Ishikawa (cell line): ENCODE results near the gene SLC49A4.

ENCODE experiments used
- CEBPB ChIP-seq: IDR thresholded peaks from 2 replicates; pipeline ENCODE4 v1.6.1; 2012
- RAD21 ChIP-seq: IDR thresholded peaks from 2 replicates; pipeline ENCODE4 v1.6.1; 2012; ENCODE audit warnings: low read depth
- TAF1 ChIP-seq: IDR thresholded peaks from 2 replicates; pipeline ENCODE4 v1.6.1; 2012; ENCODE audit warnings: low read depth, mild to moderate bottlenecking
- TCF12 ChIP-seq: IDR thresholded peaks from 2 replicates; pipeline ENCODE4 v1.6.1; 2012; ENCODE audit warnings: low read depth
- TEAD4 ChIP-seq: IDR thresholded peaks from 2 replicates; pipeline ENCODE4 v1.6.1; 2012
- YY1 ChIP-seq: IDR thresholded peaks from 2 replicates; pipeline ENCODE4 v1.6.1; 2012; ENCODE audit warnings: low read depth
- ZBTB7A ChIP-seq: IDR thresholded peaks from 2 replicates; pipeline ENCODE4 v1.6.1; 2012; ENCODE audit warnings: low read depth
- TF ChIP-seq, protein P1 (sequence below): IDR thresholded peaks from 2 replicates; pipeline ENCODE4 v1.6.1; 2012
- TF ChIP-seq, protein P2 (sequence below): IDR thresholded peaks from 2 replicates; pipeline ENCODE4 v1.6.1; 2012; ENCODE audit warnings: low read depth, mild to moderate bottlenecking

GRCh38 chr3:122857019-122857418, 62.1 kb downstream of the SLC49A4 start:
- TF ChIP-seq TCF12: no peak
- no peak for TF ChIP-seq TEAD4
- no peak for TF ChIP-seq ZBTB7A
- TF ChIP-seq RAD21: no peak
- TF ChIP-seq YY1: no peak
- TF ChIP-seq, protein P1, sequence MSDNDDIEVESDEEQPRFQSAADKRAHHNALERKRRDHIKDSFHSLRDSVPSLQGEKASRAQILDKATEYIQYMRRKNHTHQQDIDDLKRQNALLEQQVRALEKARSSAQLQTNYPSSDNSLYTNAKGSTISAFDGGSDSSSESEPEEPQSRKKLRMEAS: no peak
- TF ChIP-seq, protein P2, sequence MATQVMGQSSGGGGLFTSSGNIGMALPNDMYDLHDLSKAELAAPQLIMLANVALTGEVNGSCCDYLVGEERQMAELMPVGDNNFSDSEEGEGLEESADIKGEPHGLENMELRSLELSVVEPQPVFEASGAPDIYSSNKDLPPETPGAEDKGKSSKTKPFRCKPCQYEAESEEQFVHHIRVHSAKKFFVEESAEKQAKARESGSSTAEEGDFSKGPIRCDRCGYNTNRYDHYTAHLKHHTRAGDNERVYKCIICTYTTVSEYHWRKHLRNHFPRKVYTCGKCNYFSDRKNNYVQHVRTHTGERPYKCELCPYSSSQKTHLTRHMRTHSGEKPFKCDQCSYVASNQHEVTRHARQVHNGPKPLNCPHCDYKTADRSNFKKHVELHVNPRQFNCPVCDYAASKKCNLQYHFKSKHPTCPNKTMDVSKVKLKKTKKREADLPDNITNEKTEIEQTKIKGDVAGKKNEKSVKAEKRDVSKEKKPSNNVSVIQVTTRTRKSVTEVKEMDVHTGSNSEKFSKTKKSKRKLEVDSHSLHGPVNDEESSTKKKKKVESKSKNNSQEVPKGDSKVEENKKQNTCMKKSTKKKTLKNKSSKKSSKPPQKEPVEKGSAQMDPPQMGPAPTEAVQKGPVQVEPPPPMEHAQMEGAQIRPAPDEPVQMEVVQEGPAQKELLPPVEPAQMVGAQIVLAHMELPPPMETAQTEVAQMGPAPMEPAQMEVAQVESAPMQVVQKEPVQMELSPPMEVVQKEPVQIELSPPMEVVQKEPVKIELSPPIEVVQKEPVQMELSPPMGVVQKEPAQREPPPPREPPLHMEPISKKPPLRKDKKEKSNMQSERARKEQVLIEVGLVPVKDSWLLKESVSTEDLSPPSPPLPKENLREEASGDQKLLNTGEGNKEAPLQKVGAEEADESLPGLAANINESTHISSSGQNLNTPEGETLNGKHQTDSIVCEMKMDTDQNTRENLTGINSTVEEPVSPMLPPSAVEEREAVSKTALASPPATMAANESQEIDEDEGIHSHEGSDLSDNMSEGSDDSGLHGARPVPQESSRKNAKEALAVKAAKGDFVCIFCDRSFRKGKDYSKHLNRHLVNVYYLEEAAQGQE: no peak
- no peak for TF ChIP-seq TAF1
- TF ChIP-seq CEBPB: no peak
